NOMO-1 treated with DMSO at 0.1 percent for 48 hours (cell line): ENCODE data around the gene ENTPD6.

ENCODE experiments used
- DNase-seq: peaks from one replicate; lab custom pipeline; 2025; ENCODE audit not compliant: unreplicated experiment; lab: John Stamatoyannopoulos, UW

ENTPD6 gene

GRCh38 chr20:25275813-25276532, 80.5 kb downstream of the ENTPD6 start:
- no peak for DNase-seq
